Measurements from ENCODE around the gene THRB. TPM values are rescaled to one million over a fixed set of nuclear protein-coding genes. Genes with fewer than 3 reads are reported as not detected.

THRB gene
- total and polyA plus RNA-seq, 9 of the 15 experiments (the other 6 are each of a cell fraction or from before 2014, with no cell fraction given) = 1.7 to 14.9 (median 6.9) TPM

- TF ChIP-seq ESRRB (CRISPR knock-in tag; IDR thresholded peaks at IDR 0.05; ENCODE audit: borderline replicate concordance) (no peak), U2AF2 (optimal IDR thresholded peaks at IDR 0.05; ENCODE audit: low read depth, low read length) (no peak), MYBL2 (IDR thresholded peaks at IDR 0.05; ENCODE audit: low read depth) (peak; percentile 28; the same call in 1 of the 2 replicates), MYBL2 (CRISPR knock-in tag; IDR thresholded peaks at IDR 0.05; ENCODE audit: borderline replicate concordance) (no peak), WHSC1 (IDR thresholded peaks at IDR 0.05; ENCODE audit: low read length) (peak; percentile 99), DMBX1 (CRISPR knock-in tag; IDR thresholded peaks at IDR 0.05; ENCODE audit: borderline replicate concordance) (0 out of 2 replicates have a peak, but pooled peaks have one; percentile 28), MAFG (tag; conservative IDR thresholded peaks at IDR 0.05) (no peak), HOXB6 (CRISPR knock-in tag; IDR thresholded peaks at IDR 0.05; ENCODE audit: borderline replicate concordance) (no peak), NFXL1 (CRISPR knock-in tag; IDR thresholded peaks at IDR 0.05) (no peak), YBX1 (IDR thresholded peaks at IDR 0.05) (no peak), TEAD2 (tag; IDR thresholded peaks at IDR 0.05) (no peak), FOXM1 (IDR thresholded peaks at IDR 0.05; ENCODE audit: low read depth) (peak; percentile 37; the same call in 1 of the 2 replicates), FOXM1 (CRISPR knock-in tag; IDR thresholded peaks at IDR 0.05; ENCODE audit: low read depth) (no peak)
Observed at GRCh38 chr3:24348348-24348747, 146.3 kb downstream of the THRB start (continued).

DNA sequence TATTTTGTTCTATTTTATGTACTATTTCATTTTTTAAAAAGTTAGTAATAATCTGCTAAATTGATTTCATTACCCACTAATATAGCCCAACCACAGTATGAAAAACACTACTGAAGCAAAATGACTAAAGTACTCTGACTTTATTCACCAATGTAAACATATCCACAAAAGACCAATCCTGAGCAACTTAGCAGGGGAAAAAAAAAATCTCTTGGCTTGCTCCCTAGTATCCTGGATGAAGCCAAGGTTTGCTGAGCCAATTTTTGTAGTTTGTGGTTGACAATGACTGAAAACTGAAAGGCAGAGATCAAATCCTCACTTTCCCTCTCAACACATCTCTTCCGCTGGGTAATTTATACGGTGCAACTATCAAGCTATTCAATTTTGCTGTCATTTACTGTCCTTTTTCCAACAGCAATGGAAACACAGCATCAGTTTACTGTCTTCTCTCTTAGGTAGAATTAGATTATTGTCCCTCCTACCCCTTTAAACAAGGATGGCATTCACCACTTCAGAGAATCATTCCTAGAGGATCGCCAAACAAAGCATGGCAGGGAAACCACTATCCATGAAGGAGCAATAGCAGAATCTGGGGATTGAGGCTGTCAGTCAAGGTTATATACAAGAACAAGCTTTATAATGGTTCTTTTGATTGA lies 149.7 kb downstream of the THRB start:
- H2AFZ ChIP-seq (ENCODE audit: low read depth, low read length) = no peak overlapping the region
- no peaks in the 10 kb centered on the region; the same call in 2 of the 3 replicates for H3K36me3 ChIP-seq (ENCODE audit: control insufficient read depth, insufficient read depth, low read length)
- H3K4me2 ChIP-seq (ENCODE audit: insufficient read depth, low read length) = no peak overlapping the region
- no peak overlapping the region for H3K9ac ChIP-seq (ENCODE audit: insufficient read depth in 1 of 2, low read depth in 2 of 2, low read length in 2 of 2)
- intact Hi-C loops (cut with micrococcal nuclease) (no loop called here), in situ Hi-C loops (cut with MboI) (no loop called here)
- H3K9me1 ChIP-seq (ENCODE audit: control insufficient read depth, insufficient read depth, low read length) = no peaks in the 10 kb centered on the region
- H3K9me3 ChIP-seq (replicated peaks; ENCODE audit: control insufficient read depth, insufficient read depth, low read depth, low read length) = no peaks in the 10 kb centered on the region
- POLR2A ChIA-PET = no interaction called here
- no peak overlapping the region for H3K27ac ChIP-seq (ENCODE audit: extremely low read depth, low read depth, low read length)
- FAIRE-seq (no peak), ATAC-seq (no peak), DNase-seq (ENCODE audit: extremely low read depth in 1 of 4, low spot score in 3 of 4) (no peak)
- no TSS peak for BruUV-seq (replicated peaks)
- H3K27me3 ChIP-seq (ENCODE audit: control insufficient read depth in 2 of 2, insufficient read depth in 2 of 2, low read length in 2 of 2) = no peaks in the 10 kb centered on the region
- H3K4me3 ChIP-seq = no peak overlapping the region
- peaks cover 44% of the 10 kb centered on the region for H3K79me2 ChIP-seq (ENCODE audit: control insufficient read depth, insufficient read depth, low read length)
- CTCF ChIA-PET (ENCODE audit: low intra/inter-chr PET ratio) = no interaction called here
- peaks cover 6 to 33% of the 10 kb centered on the region in 2 experiments; a peak in 3 of 5 replicates for H3K4me1 ChIP-seq (replicated peaks in 1 of 2; ENCODE audit: control insufficient read depth in 2 of 2, insufficient read depth in 2 of 2, low read length in 2 of 2)
- 81% methylated on average over 3 of the region's 3 CpGs for WGBS (ENCODE audit: insufficient coverage, low coverage, missing lambda C conversion rate)
- no peaks in the 10 kb centered on the region for H4K20me1 ChIP-seq (replicated peaks; ENCODE audit: control insufficient read depth, insufficient read depth, low read length)
- TF ChIP-seq ARID1B (IDR thresholded peaks at IDR 0.05) (no peak), DIDO1 (tag; IDR thresholded peaks at IDR 0.05; ENCODE audit: low read depth) (no peak), MAZ (CRISPR knock-in tag; conservative IDR thresholded peaks at IDR 0.05 in 1 of 2, IDR thresholded peaks at IDR 0.05 in 1 of 2) (no peak), CAMTA2 (CRISPR knock-in tag; conservative IDR thresholded peaks at IDR 0.05) (no peak), HMBOX1 (IDR thresholded peaks at IDR 0.05) (no peak), PRMT5 (CRISPR knock-in tag; IDR thresholded peaks at IDR 0.05) (no peak)
- TF ChIP-seq, protein P1, sequence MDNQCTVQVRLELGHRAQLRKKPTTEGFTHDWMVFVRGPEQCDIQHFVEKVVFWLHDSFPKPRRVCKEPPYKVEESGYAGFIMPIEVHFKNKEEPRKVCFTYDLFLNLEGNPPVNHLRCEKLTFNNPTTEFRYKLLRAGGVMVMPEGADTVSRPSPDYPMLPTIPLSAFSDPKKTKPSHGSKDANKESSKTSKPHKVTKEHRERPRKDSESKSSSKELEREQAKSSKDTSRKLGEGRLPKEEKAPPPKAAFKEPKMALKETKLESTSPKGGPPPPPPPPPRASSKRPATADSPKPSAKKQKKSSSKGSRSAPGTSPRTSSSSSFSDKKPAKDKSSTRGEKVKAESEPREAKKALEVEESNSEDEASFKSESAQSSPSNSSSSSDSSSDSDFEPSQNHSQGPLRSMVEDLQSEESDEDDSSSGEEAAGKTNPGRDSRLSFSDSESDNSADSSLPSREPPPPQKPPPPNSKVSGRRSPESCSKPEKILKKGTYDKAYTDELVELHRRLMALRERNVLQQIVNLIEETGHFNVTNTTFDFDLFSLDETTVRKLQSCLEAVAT (IDR thresholded peaks at IDR 0.05) = no peak
- TF ChIP-seq, protein P2, sequence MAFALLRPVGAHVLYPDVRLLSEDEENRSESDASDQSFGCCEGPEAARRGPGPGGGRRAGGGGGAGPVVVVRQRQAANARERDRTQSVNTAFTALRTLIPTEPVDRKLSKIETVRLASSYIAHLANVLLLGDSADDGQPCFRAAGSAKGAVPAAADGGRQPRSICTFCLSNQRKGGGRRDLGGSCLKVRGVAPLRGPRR (CRISPR knock-in tag; IDR thresholded peaks at IDR 0.05) = no peak

Data from K562 (cell line).